HepG2 (cell line): ENCODE data around the gene VPS54. TPM values are rescaled to one million over a fixed set of nuclear protein-coding genes. Genes with fewer than 3 reads are reported as not detected.
A peak's percentile ranks its signal among the peaks of the same experiment; 100 is the strongest.

Experiments used
- ARNT ChIP-seq: fragments of 450-650 bp; IDR thresholded peaks from 2 replicates; pipeline ENCODE4 v1.6.1; 2017
- ATF7 ChIP-seq, 2 experiments: fragments of 450-650 bp in 1 of 2; sonication (generic) in 1 of 2; formaldehyde crosslinking in 1 of 2; IDR thresholded peaks; 2 replicates each; pipeline versions ENCODE4 v1.4.0 to v1.6.1; 2016 to 2020; ENCODE audit warnings: antibody characterized with exemption in 1 of 2, mild to moderate bottlenecking in 1 of 2, missing genetic modification reagents in 1 of 2
- DNMT1 ChIP-seq: sonication (generic); formaldehyde crosslinking; IDR thresholded peaks from 2 replicates; pipeline ENCODE4 v1.5.1; 2020; ENCODE audit warnings: mild to moderate bottlenecking, missing genetic modification reagents
- EED ChIP-seq: sonication (generic); formaldehyde crosslinking; IDR thresholded peaks from 2 replicates; pipeline ENCODE4 v1.5.0; 2020; ENCODE audit warnings: mild to moderate bottlenecking, missing genetic modification reagents
- EP300 ChIP-seq, 3 experiments: sonication (generic) in 1 of 3; formaldehyde crosslinking in 1 of 3; IDR thresholded peaks; 2 replicates each; pipeline versions ENCODE4 v1.5.1 to v1.6.1; 2011 to 2020; ENCODE audit warnings: low read depth in 2 of 3, low read length in 2 of 3, borderline replicate concordance in 1 of 3, improper control_type of control experiment in 1 of 3, mild to moderate bottlenecking in 1 of 3, missing genetic modification reagents in 1 of 3, moderate library complexity in 1 of 3
- FOXK1 ChIP-seq: sonication (generic); formaldehyde crosslinking; IDR thresholded peaks from 2 replicates; pipeline ENCODE4 v1.4.0; 2020; ENCODE audit warnings: low read depth, missing genetic modification reagents, borderline replicate concordance
- HMG20B ChIP-seq: conservative IDR thresholded peaks from 2 replicates; pipeline ENCODE4 v1.6.1; 2016; ENCODE audit warnings: missing genetic modification reagents, missing compliant biosample characterization
- IRF9 ChIP-seq: sonication (generic); formaldehyde crosslinking; IDR thresholded peaks from 2 replicates; pipeline ENCODE4 v1.8.0; 2022; ENCODE audit warnings: missing genetic modification reagents, mild to moderate bottlenecking, borderline replicate concordance
- KDM1A ChIP-seq: IDR thresholded peaks from 2 replicates; pipeline ENCODE4 v1.6.1; 2016; ENCODE audit warnings: missing compliant biosample characterization
- MBNL3 ChIP-seq: fragments of 250-450 bp; sonication (Bioruptor Pico); conservative IDR thresholded peaks from 2 replicates; pipeline ENCODE4 v1.8.0; 2022; ENCODE audit warnings: mild to moderate bottlenecking, inconsistent platforms
- MEIS2 ChIP-seq: sonication (generic); formaldehyde crosslinking; IDR thresholded peaks from 2 replicates; pipeline ENCODE4 v1.9.0; 2021; ENCODE audit warnings: mild to moderate bottlenecking, missing genetic modification reagents
- MNT ChIP-seq: fragments of 450-650 bp; IDR thresholded peaks from 2 replicates; pipeline ENCODE4 v1.6.1; 2016
- MTA1 ChIP-seq: sonication (generic); formaldehyde crosslinking; IDR thresholded peaks from 2 replicates; pipeline ENCODE4 v1.4.0; 2020; ENCODE audit warnings: missing genetic modification reagents, mild to moderate bottlenecking, borderline replicate concordance
- RARG ChIP-seq: sonication (generic); formaldehyde crosslinking; IDR thresholded peaks from 2 replicates; pipeline ENCODE4 v1.4.0; 2020; ENCODE audit warnings: low read depth, mild to moderate bottlenecking, missing genetic modification reagents
- SCMH1 ChIP-seq: sonication (generic); formaldehyde crosslinking; IDR thresholded peaks from 2 replicates; pipeline ENCODE4 v1.9.0; 2021; ENCODE audit warnings: missing genetic modification reagents, mild to moderate bottlenecking, borderline replicate concordance
- TBX3 ChIP-seq: fragments of 450-650 bp; IDR thresholded peaks from 2 replicates; pipeline ENCODE4 v1.6.1; 2017; ENCODE audit warnings: antibody characterized with exemption, mild to moderate bottlenecking, inconsistent platforms, borderline replicate concordance
- THYN1 ChIP-seq: sonication (generic); formaldehyde crosslinking; IDR thresholded peaks from 2 replicates; pipeline ENCODE4 v1.8.1; 2023; ENCODE audit warnings: low read depth, mild to moderate bottlenecking, moderate library complexity, missing genetic modification reagents, borderline replicate concordance
- TOE1 ChIP-seq: sonication (generic); formaldehyde crosslinking; IDR thresholded peaks from 2 replicates; pipeline ENCODE4 v1.4.0; 2020; ENCODE audit warnings: mild to moderate bottlenecking, missing genetic modification reagents
- YEATS4 ChIP-seq: sonication (generic); formaldehyde crosslinking; IDR thresholded peaks from 2 replicates; pipeline ENCODE4 v1.4.0; 2020; ENCODE audit warnings: missing genetic modification reagents, borderline replicate concordance
- ZFP82 ChIP-seq: sonication (generic); formaldehyde crosslinking; IDR thresholded peaks from 2 replicates; pipeline ENCODE4 v1.5.1; 2020; ENCODE audit warnings: mild to moderate bottlenecking, missing genetic modification reagents, borderline replicate concordance
- ZNF264 ChIP-seq: sonication (generic); formaldehyde crosslinking; IDR thresholded peaks from 2 replicates; pipeline ENCODE4 v1.4.0; 2020; ENCODE audit warnings: missing genetic modification reagents
- ZNF30 ChIP-seq: sonication (generic); formaldehyde crosslinking; IDR thresholded peaks from 2 replicates; pipeline ENCODE4 v1.5.0; 2020; ENCODE audit warnings: mild to moderate bottlenecking, missing genetic modification reagents
- ZNF350 ChIP-seq: sonication (generic); formaldehyde crosslinking; IDR thresholded peaks from 2 replicates; pipeline ENCODE4 v1.4.0; 2020; ENCODE audit warnings: mild to moderate bottlenecking, low read depth, missing genetic modification reagents, borderline replicate concordance
- ZNF44 ChIP-seq: sonication (generic); formaldehyde crosslinking; IDR thresholded peaks from 2 replicates; pipeline ENCODE4 v1.5.1; 2020; ENCODE audit warnings: mild to moderate bottlenecking, missing genetic modification reagents
- ZNF878 ChIP-seq: sonication (generic); formaldehyde crosslinking; IDR thresholded peaks from 2 replicates; pipeline ENCODE4 v1.8.1; 2023; ENCODE audit warnings: mild to moderate bottlenecking, missing genetic modification reagents, moderate library complexity
- ZNF891 ChIP-seq: sonication (generic); formaldehyde crosslinking; IDR thresholded peaks from 2 replicates; pipeline ENCODE4 v1.5.0; 2020; ENCODE audit warnings: mild to moderate bottlenecking, missing genetic modification reagents
- ZSCAN12 ChIP-seq: sonication (generic); formaldehyde crosslinking; IDR thresholded peaks from 2 replicates; pipeline ENCODE4 v1.9.0; 2021; ENCODE audit warnings: mild to moderate bottlenecking, missing genetic modification reagents
- ZSCAN21 ChIP-seq: sonication (generic); formaldehyde crosslinking; IDR thresholded peaks from 2 replicates; pipeline ENCODE4 v1.8.0; 2022; ENCODE audit warnings: mild to moderate bottlenecking, missing genetic modification reagents, moderate library complexity, borderline replicate concordance
- polyA plus RNA-seq, 8 experiments: library from polyadenylated mRNA; depleted of rRNA in 3 of 8; stranded (reverse) in 7 of 8; unstranded in 1 of 8; fragments of >200 nt; fragmentation: Illumina TruSeq in 4 of 8; extraction: Trizol in 4 of 8; gene quantifications; 2 replicates each; pipeline versions ENCODE4 v1.2.1 to v1.2.3, GENCODE V29; 2011 to 2016; ENCODE audit warnings: low read depth in 4 of 8, missing spikeins in 1 of 8, mixed read lengths in 1 of 8; ENCODE audit not compliant: insufficient read depth in 1 of 8
- total RNA-seq, 5 experiments: library from RNA; depleted of rRNA; stranded (reverse); fragments of >200 nt; fragmentation: Illumina TruSeq; extraction: Trizol; gene quantifications; 2 replicates each; pipeline ENCODE4 v1.2.3, GENCODE V29; 2016; ENCODE audit warnings: low read depth in 1 of 5

Gene VPS54
- total and polyA plus RNA-seq, 2 of the 13 experiments (the other 11 are each of a cell fraction or from before 2014, with no cell fraction given) = 64.7 to 77.5 TPM

GRCh38 chr2:64019083-64019974 is at the start of gene VPS54 (continued):
- peak in 1 of 2 experiments; percentile 18; a peak in 1 of 4 replicates for TF ChIP-seq EP300 (IDR thresholded peaks at IDR 0.05; ENCODE audit: low read depth in 2 of 2, low read length in 2 of 2)
- TF ChIP-seq EP300 (CRISPR knock-in tag; IDR thresholded peaks at IDR 0.05; ENCODE audit: borderline replicate concordance) = no peak
- no peak for TF ChIP-seq KDM1A (CRISPR knock-in tag)
- TF ChIP-seq ZNF264 (CRISPR knock-in tag) = no peak
- no peak for TF ChIP-seq MBNL3 (CRISPR knock-in tag)
- TF ChIP-seq SCMH1 (CRISPR knock-in tag) = no peak
- 0 out of 2 replicates have a peak, but pooled peaks have one; percentile 54 for TF ChIP-seq ZSCAN12 (CRISPR knock-in tag)
- TF ChIP-seq MNT = no peak
- TF ChIP-seq ZNF30 (CRISPR knock-in tag) = no peak
- no peak for TF ChIP-seq EED (CRISPR knock-in tag)
- no peak for TF ChIP-seq DNMT1 (CRISPR knock-in tag)
- TF ChIP-seq ZNF891 (CRISPR knock-in tag) = no peak; the same call in 1 of the 2 replicates
- peak; percentile 49; the same call in 1 of the 2 replicates for TF ChIP-seq IRF9
- TF ChIP-seq TOE1 (CRISPR knock-in tag) = peak; percentile 79; the same call in 1 of the 2 replicates
- TF ChIP-seq ZNF350 (CRISPR knock-in tag) = no peak
- TF ChIP-seq ATF7 (IDR thresholded peaks at IDR 0.05) = no peak
- TF ChIP-seq ATF7 (CRISPR knock-in tag; IDR thresholded peaks at IDR 0.05) = 0 out of 2 replicates have a peak, but pooled peaks have one; percentile 25
- TF ChIP-seq MTA1 (CRISPR knock-in tag) = peak; percentile 50; the same call in 1 of the 2 replicates
- TF ChIP-seq YEATS4 (CRISPR knock-in tag) = peak; percentile 84; the same call in 1 of the 2 replicates
- no peak for TF ChIP-seq FOXK1
- peak; percentile 84; the same call in 1 of the 2 replicates for TF ChIP-seq ZFP82
- peak; percentile 36; the same call in 1 of the 2 replicates for TF ChIP-seq MEIS2 (CRISPR knock-in tag)
- no peak; the same call in 1 of the 2 replicates for TF ChIP-seq RARG
- no peak for TF ChIP-seq ARNT
- no peak for TF ChIP-seq TBX3
- no peak for TF ChIP-seq HMG20B
- TF ChIP-seq ZSCAN21 (CRISPR knock-in tag) = peak; percentile 67; the same call in 1 of the 2 replicates
- no peak for TF ChIP-seq THYN1 (CRISPR knock-in tag)
- no peak for TF ChIP-seq ZNF44 (CRISPR knock-in tag)
- no peak for TF ChIP-seq ZNF878 (CRISPR knock-in tag)
